ENCODE measurements around the gene PRR19.

PRR19 gene

DNA sequence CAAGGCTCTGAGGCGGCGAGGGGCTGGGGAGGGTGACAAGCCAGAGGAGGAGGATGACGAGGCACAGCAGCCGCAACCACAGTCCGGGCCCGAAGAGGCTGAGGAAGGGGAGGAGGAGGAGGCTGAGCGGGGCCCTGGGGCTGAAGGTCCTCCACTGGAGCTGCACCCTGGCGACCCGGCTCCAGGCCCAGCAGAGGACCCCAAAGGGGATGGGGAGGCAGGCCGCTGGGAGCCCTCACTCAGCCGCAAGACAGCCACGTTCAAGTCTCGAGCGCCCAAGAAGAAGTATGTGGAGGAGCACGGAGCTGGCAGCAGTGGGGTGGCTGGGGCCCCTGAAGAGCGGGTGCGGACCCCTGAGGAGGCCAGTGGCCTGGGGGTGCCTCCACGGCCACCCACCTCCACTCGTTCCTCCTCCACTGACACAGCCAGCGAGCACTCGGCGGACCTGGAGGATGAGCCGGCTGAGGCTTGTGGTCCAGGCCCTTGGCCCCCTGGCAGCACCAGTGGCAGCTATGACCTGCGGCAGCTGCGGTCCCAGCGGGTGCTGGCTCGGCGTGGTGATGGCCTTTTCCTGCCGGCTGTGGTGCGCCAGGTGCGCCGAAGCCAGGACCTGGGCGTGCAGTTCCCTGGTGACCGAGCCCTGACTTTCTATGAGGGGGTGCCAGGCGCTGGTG, 29.9 kb upstream of the PRR19 start:
- TF ChIP-seq, protein P1, sequence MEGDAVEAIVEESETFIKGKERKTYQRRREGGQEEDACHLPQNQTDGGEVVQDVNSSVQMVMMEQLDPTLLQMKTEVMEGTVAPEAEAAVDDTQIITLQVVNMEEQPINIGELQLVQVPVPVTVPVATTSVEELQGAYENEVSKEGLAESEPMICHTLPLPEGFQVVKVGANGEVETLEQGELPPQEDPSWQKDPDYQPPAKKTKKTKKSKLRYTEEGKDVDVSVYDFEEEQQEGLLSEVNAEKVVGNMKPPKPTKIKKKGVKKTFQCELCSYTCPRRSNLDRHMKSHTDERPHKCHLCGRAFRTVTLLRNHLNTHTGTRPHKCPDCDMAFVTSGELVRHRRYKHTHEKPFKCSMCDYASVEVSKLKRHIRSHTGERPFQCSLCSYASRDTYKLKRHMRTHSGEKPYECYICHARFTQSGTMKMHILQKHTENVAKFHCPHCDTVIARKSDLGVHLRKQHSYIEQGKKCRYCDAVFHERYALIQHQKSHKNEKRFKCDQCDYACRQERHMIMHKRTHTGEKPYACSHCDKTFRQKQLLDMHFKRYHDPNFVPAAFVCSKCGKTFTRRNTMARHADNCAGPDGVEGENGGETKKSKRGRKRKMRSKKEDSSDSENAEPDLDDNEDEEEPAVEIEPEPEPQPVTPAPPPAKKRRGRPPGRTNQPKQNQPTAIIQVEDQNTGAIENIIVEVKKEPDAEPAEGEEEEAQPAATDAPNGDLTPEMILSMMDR (IDR thresholded peaks at IDR 0.05; ENCODE audit: insufficient read depth, low read length), result no peak
- TF ChIP-seq, protein P2, sequence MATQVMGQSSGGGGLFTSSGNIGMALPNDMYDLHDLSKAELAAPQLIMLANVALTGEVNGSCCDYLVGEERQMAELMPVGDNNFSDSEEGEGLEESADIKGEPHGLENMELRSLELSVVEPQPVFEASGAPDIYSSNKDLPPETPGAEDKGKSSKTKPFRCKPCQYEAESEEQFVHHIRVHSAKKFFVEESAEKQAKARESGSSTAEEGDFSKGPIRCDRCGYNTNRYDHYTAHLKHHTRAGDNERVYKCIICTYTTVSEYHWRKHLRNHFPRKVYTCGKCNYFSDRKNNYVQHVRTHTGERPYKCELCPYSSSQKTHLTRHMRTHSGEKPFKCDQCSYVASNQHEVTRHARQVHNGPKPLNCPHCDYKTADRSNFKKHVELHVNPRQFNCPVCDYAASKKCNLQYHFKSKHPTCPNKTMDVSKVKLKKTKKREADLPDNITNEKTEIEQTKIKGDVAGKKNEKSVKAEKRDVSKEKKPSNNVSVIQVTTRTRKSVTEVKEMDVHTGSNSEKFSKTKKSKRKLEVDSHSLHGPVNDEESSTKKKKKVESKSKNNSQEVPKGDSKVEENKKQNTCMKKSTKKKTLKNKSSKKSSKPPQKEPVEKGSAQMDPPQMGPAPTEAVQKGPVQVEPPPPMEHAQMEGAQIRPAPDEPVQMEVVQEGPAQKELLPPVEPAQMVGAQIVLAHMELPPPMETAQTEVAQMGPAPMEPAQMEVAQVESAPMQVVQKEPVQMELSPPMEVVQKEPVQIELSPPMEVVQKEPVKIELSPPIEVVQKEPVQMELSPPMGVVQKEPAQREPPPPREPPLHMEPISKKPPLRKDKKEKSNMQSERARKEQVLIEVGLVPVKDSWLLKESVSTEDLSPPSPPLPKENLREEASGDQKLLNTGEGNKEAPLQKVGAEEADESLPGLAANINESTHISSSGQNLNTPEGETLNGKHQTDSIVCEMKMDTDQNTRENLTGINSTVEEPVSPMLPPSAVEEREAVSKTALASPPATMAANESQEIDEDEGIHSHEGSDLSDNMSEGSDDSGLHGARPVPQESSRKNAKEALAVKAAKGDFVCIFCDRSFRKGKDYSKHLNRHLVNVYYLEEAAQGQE (IDR thresholded peaks at IDR 0.05; ENCODE audit: insufficient replicate concordance, low read depth), result no peak
- TF ChIP-seq POLR2AphosphoS5 (IDR thresholded peaks at IDR 0.05; ENCODE audit: low read depth) (no peak), SPI1 (IDR thresholded peaks at IDR 0.05; ENCODE audit: borderline replicate concordance, low read depth) (no peak), GABPA (IDR thresholded peaks at IDR 0.05; ENCODE audit: low read depth) (no peak)
- DNase-seq (ENCODE audit: low read depth in 1 of 2, low spot score in 1 of 2), result no peak
- Histone ChIP-seq H3K27me3 (ENCODE audit: insufficient read depth, poor library complexity, severe bottlenecking) (no peaks in the 10 kb centered on the region), H3K4me3 (replicated peaks; ENCODE audit: insufficient read depth, low read length) (no peak overlapping the region), H3K27ac (replicated peaks) (no peak overlapping the region)

DNA sequence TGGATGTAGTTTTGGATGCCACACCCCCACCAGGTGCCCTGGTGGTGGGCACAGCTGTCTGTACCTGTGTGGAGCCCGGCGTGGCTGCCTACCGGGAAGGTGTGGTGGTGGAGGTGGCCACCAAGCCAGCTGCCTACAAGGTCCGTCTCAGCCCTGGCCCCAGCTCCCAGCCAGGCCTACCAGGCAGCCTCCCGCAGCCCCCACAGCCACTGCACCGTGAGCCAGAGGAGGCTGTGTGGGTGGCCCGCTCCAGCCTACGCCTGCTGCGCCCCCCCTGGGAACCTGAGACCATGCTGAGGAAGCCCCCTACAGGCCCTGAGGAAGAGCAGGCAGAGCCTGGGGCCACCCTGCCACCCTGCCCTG, 29.4 kb upstream of the PRR19 start:
- TF ChIP-seq GABPA (IDR thresholded peaks at IDR 0.05; ENCODE audit: low read depth), result no peak
- no peak for TF ChIP-seq POLR2AphosphoS5 (IDR thresholded peaks at IDR 0.05; ENCODE audit: low read depth)
- TF ChIP-seq, protein P1 (IDR thresholded peaks at IDR 0.05; ENCODE audit: insufficient read depth, low read length), result no peak
- no peak for TF ChIP-seq SPI1 (IDR thresholded peaks at IDR 0.05; ENCODE audit: borderline replicate concordance, low read depth)
- TF ChIP-seq, protein P2 (IDR thresholded peaks at IDR 0.05; ENCODE audit: insufficient replicate concordance, low read depth), result no peak
- Histone ChIP-seq H3K27ac (replicated peaks) (no peak overlapping the region), H3K27me3 (ENCODE audit: insufficient read depth, poor library complexity, severe bottlenecking) (no peaks in the 10 kb centered on the region), H3K4me3 (replicated peaks; ENCODE audit: insufficient read depth, low read length) (no peak overlapping the region)
- no peak for DNase-seq (ENCODE audit: low read depth in 1 of 2, low spot score in 1 of 2)

DNA sequence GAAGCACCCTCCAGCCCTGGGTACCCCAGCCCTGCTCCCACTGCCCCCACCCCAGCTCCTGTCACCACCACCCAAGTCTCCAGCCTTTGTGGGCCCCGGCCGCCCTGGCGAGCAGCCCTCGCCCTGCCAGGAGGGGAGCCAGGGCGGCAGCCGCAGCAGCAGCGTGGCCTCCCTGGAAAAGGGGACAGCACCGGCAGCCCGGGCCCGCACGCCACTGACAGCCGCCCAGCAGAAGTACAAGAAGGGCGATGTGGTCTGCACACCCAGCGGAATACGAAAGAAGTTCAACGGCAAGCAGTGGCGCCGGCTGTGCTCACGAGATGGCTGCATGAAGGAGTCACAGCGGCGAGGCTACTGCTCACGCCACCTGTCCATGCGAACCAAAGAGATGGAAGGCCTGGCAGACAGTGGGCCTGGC, 28.9 kb upstream of the PRR19 start:
- Histone ChIP-seq H3K27ac (replicated peaks) (no peak overlapping the region), H3K27me3 (ENCODE audit: insufficient read depth, poor library complexity, severe bottlenecking) (no peaks in the 10 kb centered on the region), H3K4me3 (replicated peaks; ENCODE audit: insufficient read depth, low read length) (no peak overlapping the region)
- no peak for TF ChIP-seq SPI1 (IDR thresholded peaks at IDR 0.05; ENCODE audit: borderline replicate concordance, low read depth)
- no peak for TF ChIP-seq POLR2AphosphoS5 (IDR thresholded peaks at IDR 0.05; ENCODE audit: low read depth)
- TF ChIP-seq, protein P2 (IDR thresholded peaks at IDR 0.05; ENCODE audit: insufficient replicate concordance, low read depth), result no peak
- TF ChIP-seq GABPA (IDR thresholded peaks at IDR 0.05; ENCODE audit: low read depth), result no peak
- TF ChIP-seq, protein P1 (IDR thresholded peaks at IDR 0.05; ENCODE audit: insufficient read depth, low read length), result no peak
- no peak for DNase-seq (ENCODE audit: low read depth in 1 of 2, low spot score in 1 of 2)

Data from HL-60 (cell line).